Activated CD4-positive, alpha-beta memory T cell treated with anti-CD3 and anti-CD28 coated beads, Interleukin-2, amount 10 ng/mL, durations not matched to agents 7 days and 5 days (primary cell): ENCODE results near the gene GOLGA6D. TPM values are rescaled to one million over a fixed set of nuclear protein-coding genes. Genes with fewer than 3 reads are reported as not detected.

Experiments used
- total RNA-seq, 2 experiments: library from RNA; stranded (reverse); gene quantifications; one replicate each; pipeline ENCODE4 v1.2.3, GENCODE V29; 2021

Gene GOLGA6D
- total RNA-seq, 2 experiments from 2014 or later = not detected

Other genes starting within 250 kb of the GOLGA6D start
- 10 to 100 TPM; 65.0 to 69.2 TPM for gene C15orf39, start 81.0 kb upstream of the GOLGA6D start, total RNA-seq
- not detected for gene GOLGA6C, start 24.5 kb upstream of the GOLGA6D start, total RNA-seq
- 10 to 100 TPM; 87.8 to 91.0 TPM for gene COMMD4, start 53.2 kb downstream of the GOLGA6D start, total RNA-seq
- 1 to 10 TPM; 6.9 to 7.0 TPM for gene NEIL1, start 64.2 kb downstream of the GOLGA6D start, total RNA-seq
- 100 to 1,000 TPM; 174 to 196 TPM for gene MAN2C1, start 85.8 kb downstream of the GOLGA6D start, total RNA-seq
- 10 to 100 TPM; 95.8 to 96.1 TPM for gene SIN3A, start 168.9 kb downstream of the GOLGA6D start, total RNA-seq